ENCODE data around the gene HSPA1A.

- TF ChIP-seq CTCF (IDR thresholded peaks at IDR 0.05): peak; percentile 56 to 86 (median 68)
- TF ChIP-seq POLR2A (IDR thresholded peaks at IDR 0.05): no peak
Measured at GRCh38 chr6:31769684-31770371, 45.5 kb upstream of the HSPA1A start.
